SK-N-SH treated with all-trans-retinoic acid at 6 μM for 48 hours (cell line): Measurements from ENCODE around the gene SCGB3A1.

Experiments used
- ARNTL ChIP-seq: fragments of 450-650 bp; formaldehyde crosslinking; IDR thresholded peaks from 2 replicates; pipeline ENCODE4 v1.5.0; 2020; ENCODE audit warnings: low read depth, mild to moderate bottlenecking, moderate library complexity, borderline replicate concordance
- BACH2 ChIP-seq: fragments of 250-450 bp; sonication (Bioruptor Pico); IDR thresholded peaks from 2 replicates; pipeline ENCODE4 v1.9.0; 2021; ENCODE audit warnings: mild to moderate bottlenecking, borderline replicate concordance
- GLIS3 ChIP-seq: fragments of 250-450 bp; sonication (Bioruptor Pico); IDR thresholded peaks from 2 replicates; pipeline ENCODE4 v1.5.0; 2020; ENCODE audit warnings: mild to moderate bottlenecking, moderate library complexity
- ISL1 ChIP-seq: fragments of 250-450 bp; sonication (Bioruptor Pico); IDR thresholded peaks from 2 replicates; pipeline ENCODE4 v2.1.2; 2022; ENCODE audit warnings: mild to moderate bottlenecking, moderate library complexity
- RARB ChIP-seq: fragments of 250-450 bp; sonication (Bioruptor Pico); IDR thresholded peaks from 2 replicates; pipeline ENCODE4 v1.8.0; 2021; ENCODE audit warnings: mild to moderate bottlenecking, moderate library complexity
- SNAI2 ChIP-seq: fragments of 250-450 bp; sonication (Bioruptor Pico); IDR thresholded peaks from 2 replicates; pipeline ENCODE4 v1.5.0; 2020; ENCODE audit warnings: mild to moderate bottlenecking, moderate library complexity
- ZFP3 ChIP-seq: fragments of 250-450 bp; sonication (Bioruptor Pico); IDR thresholded peaks from 2 replicates; pipeline ENCODE4 v1.5.0; 2020; ENCODE audit warnings: mild to moderate bottlenecking, moderate library complexity
- ZNF8 ChIP-seq: fragments of 450-650 bp; formaldehyde crosslinking; IDR thresholded peaks from 2 replicates; pipeline ENCODE4 v1.5.0; 2020; ENCODE audit warnings: mild to moderate bottlenecking, moderate library complexity
- TF ChIP-seq, protein P1 (sequence below): fragments of 250-450 bp; sonication (Bioruptor Pico); IDR thresholded peaks from 2 replicates; pipeline ENCODE4 v1.5.1; 2021; ENCODE audit warnings: mild to moderate bottlenecking, moderate library complexity
- TF ChIP-seq, protein P2 (sequence below): fragments of 250-450 bp; sonication (Bioruptor Pico); IDR thresholded peaks from 2 replicates; pipeline ENCODE4 v1.5.1; 2020; ENCODE audit warnings: low read depth, mild to moderate bottlenecking, moderate library complexity
- TF ChIP-seq, protein P3 (sequence below): fragments of 250-450 bp; sonication (Bioruptor Pico); IDR thresholded peaks from 2 replicates; pipeline ENCODE4 v1.5.0; 2020; ENCODE audit warnings: mild to moderate bottlenecking, moderate library complexity

DNA sequence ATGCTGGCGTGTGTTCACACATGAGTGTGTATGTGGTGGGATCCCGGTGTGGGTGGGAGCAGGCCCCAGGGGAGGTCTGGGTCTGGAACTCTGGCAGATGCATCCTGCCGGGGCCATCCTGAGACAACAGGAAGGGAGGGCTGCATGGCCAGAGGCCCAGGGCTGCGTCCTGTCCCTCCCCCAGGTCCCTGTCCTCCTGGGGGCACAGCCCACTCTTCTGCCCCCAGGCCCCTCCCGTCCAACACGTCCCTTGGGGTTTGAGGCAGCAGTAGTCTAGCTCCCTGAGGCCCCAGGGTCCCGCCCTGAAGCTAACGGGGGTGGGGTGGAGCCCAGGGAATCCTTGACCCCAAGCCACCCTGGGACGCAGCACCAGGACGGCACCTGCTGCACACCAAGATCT is 41.5 kb upstream of the SCGB3A1 start:
- TF ChIP-seq GLIS3 (CRISPR knock-in tag) (no peak), ARNTL (CRISPR knock-in tag) (no peak), SNAI2 (no peak), RARB (CRISPR knock-in tag) (no peak), ZNF8 (CRISPR knock-in tag) (no peak), ZFP3 (CRISPR knock-in tag) (no peak), BACH2 (CRISPR knock-in tag) (no peak), ISL1 (CRISPR knock-in tag) (no peak)
- TF ChIP-seq, protein P1, sequence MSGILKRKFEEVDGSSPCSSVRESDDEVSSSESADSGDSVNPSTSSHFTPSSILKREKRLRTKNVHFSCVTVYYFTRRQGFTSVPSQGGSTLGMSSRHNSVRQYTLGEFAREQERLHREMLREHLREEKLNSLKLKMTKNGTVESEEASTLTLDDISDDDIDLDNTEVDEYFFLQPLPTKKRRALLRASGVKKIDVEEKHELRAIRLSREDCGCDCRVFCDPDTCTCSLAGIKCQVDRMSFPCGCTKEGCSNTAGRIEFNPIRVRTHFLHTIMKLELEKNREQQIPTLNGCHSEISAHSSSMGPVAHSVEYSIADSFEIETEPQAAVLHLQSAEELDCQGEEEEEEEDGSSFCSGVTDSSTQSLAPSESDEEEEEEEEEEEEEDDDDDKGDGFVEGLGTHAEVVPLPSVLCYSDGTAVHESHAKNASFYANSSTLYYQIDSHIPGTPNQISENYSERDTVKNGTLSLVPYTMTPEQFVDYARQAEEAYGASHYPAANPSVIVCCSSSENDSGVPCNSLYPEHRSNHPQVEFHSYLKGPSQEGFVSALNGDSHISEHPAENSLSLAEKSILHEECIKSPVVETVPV: no peak
- TF ChIP-seq, protein P2, sequence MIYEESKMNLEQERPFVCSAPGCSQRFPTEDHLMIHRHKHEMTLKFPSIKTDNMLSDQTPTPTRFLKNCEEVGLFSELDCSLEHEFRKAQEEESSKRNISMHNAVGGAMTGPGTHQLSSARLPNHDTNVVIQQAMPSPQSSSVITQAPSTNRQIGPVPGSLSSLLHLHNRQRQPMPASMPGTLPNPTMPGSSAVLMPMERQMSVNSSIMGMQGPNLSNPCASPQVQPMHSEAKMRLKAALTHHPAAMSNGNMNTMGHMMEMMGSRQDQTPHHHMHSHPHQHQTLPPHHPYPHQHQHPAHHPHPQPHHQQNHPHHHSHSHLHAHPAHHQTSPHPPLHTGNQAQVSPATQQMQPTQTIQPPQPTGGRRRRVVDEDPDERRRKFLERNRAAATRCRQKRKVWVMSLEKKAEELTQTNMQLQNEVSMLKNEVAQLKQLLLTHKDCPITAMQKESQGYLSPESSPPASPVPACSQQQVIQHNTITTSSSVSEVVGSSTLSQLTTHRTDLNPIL (CRISPR knock-in tag): no peak
- TF ChIP-seq, protein P3, sequence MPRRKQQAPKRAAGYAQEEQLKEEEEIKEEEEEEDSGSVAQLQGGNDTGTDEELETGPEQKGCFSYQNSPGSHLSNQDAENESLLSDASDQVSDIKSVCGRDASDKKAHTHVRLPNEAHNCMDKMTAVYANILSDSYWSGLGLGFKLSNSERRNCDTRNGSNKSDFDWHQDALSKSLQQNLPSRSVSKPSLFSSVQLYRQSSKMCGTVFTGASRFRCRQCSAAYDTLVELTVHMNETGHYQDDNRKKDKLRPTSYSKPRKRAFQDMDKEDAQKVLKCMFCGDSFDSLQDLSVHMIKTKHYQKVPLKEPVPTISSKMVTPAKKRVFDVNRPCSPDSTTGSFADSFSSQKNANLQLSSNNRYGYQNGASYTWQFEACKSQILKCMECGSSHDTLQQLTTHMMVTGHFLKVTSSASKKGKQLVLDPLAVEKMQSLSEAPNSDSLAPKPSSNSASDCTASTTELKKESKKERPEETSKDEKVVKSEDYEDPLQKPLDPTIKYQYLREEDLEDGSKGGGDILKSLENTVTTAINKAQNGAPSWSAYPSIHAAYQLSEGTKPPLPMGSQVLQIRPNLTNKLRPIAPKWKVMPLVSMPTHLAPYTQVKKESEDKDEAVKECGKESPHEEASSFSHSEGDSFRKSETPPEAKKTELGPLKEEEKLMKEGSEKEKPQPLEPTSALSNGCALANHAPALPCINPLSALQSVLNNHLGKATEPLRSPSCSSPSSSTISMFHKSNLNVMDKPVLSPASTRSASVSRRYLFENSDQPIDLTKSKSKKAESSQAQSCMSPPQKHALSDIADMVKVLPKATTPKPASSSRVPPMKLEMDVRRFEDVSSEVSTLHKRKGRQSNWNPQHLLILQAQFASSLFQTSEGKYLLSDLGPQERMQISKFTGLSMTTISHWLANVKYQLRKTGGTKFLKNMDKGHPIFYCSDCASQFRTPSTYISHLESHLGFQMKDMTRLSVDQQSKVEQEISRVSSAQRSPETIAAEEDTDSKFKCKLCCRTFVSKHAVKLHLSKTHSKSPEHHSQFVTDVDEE (CRISPR knock-in tag): no peak
